ENCODE measurements around the gene SUSD3.

DNA sequence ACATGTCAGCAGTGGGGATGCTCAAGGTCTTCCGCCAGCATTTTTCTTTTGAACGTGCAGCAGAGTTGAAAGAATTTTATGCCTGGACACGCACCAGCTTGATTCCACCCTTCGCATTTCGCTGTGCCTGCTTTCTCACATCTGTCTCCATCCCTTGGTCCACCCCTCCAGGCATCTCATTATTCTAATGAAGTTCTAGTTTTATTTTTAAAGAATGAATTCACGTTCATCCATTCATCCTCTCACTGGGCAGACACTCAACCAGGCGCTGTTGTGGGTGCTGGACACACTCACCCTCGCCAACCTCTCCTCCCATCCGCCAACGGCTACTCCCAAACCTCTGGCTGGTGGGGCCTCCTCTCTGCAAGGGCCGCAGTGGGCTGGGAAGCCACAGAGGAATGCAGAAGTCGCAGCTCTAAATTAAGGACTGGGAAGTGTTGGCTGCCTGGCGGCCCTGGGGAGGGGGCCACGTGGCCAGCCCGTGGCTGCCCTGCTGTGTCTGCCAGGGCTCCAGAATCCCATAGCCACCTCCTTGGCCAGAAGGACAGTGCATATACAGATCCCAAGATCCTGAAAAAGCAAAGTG is 6.7 kb downstream of the SUSD3 start:
- TF ChIP-seq ZNF263 (CRISPR knock-in tag; IDR thresholded peaks at IDR 0.05; ENCODE audit: low read depth) (no peak), HMGA2 (CRISPR knock-in tag; IDR thresholded peaks at IDR 0.05) (no peak), TCF7 (CRISPR knock-in tag; IDR thresholded peaks at IDR 0.05; ENCODE audit: low read depth) (no peak), ZNF138 (CRISPR knock-in tag; conservative IDR thresholded peaks at IDR 0.05) (no peak), NR2C2 (CRISPR knock-in tag; IDR thresholded peaks at IDR 0.05) (no peak)
- TF ChIP-seq, protein P1, sequence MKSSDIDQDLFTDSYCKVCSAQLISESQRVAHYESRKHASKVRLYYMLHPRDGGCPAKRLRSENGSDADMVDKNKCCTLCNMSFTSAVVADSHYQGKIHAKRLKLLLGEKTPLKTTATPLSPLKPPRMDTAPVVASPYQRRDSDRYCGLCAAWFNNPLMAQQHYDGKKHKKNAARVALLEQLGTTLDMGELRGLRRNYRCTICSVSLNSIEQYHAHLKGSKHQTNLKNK (CRISPR knock-in tag; IDR thresholded peaks at IDR 0.05): no peak
- TF ChIP-seq, protein P2, sequence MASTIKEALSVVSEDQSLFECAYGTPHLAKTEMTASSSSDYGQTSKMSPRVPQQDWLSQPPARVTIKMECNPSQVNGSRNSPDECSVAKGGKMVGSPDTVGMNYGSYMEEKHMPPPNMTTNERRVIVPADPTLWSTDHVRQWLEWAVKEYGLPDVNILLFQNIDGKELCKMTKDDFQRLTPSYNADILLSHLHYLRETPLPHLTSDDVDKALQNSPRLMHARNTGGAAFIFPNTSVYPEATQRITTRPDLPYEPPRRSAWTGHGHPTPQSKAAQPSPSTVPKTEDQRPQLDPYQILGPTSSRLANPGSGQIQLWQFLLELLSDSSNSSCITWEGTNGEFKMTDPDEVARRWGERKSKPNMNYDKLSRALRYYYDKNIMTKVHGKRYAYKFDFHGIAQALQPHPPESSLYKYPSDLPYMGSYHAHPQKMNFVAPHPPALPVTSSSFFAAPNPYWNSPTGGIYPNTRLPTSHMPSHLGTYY (CRISPR knock-in tag; IDR thresholded peaks at IDR 0.05): no peak
- TF ChIP-seq, protein P3, sequence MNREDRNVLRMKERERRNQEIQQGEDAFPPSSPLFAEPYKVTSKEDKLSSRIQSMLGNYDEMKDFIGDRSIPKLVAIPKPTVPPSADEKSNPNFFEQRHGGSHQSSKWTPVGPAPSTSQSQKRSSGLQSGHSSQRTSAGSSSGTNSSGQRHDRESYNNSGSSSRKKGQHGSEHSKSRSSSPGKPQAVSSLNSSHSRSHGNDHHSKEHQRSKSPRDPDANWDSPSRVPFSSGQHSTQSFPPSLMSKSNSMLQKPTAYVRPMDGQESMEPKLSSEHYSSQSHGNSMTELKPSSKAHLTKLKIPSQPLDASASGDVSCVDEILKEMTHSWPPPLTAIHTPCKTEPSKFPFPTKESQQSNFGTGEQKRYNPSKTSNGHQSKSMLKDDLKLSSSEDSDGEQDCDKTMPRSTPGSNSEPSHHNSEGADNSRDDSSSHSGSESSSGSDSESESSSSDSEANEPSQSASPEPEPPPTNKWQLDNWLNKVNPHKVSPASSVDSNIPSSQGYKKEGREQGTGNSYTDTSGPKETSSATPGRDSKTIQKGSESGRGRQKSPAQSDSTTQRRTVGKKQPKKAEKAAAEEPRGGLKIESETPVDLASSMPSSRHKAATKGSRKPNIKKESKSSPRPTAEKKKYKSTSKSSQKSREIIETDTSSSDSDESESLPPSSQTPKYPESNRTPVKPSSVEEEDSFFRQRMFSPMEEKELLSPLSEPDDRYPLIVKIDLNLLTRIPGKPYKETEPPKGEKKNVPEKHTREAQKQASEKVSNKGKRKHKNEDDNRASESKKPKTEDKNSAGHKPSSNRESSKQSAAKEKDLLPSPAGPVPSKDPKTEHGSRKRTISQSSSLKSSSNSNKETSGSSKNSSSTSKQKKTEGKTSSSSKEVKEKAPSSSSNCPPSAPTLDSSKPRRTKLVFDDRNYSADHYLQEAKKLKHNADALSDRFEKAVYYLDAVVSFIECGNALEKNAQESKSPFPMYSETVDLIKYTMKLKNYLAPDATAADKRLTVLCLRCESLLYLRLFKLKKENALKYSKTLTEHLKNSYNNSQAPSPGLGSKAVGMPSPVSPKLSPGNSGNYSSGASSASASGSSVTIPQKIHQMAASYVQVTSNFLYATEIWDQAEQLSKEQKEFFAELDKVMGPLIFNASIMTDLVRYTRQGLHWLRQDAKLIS (CRISPR knock-in tag; IDR thresholded peaks at IDR 0.05; ENCODE audit: borderline replicate concordance): no peak
- TF ChIP-seq, protein P4, sequence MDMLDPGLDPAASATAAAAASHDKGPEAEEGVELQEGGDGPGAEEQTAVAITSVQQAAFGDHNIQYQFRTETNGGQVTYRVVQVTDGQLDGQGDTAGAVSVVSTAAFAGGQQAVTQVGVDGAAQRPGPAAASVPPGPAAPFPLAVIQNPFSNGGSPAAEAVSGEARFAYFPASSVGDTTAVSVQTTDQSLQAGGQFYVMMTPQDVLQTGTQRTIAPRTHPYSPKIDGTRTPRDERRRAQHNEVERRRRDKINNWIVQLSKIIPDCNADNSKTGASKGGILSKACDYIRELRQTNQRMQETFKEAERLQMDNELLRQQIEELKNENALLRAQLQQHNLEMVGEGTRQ (CRISPR knock-in tag; IDR thresholded peaks at IDR 0.05): no peak
- TF ChIP-seq, protein P5, sequence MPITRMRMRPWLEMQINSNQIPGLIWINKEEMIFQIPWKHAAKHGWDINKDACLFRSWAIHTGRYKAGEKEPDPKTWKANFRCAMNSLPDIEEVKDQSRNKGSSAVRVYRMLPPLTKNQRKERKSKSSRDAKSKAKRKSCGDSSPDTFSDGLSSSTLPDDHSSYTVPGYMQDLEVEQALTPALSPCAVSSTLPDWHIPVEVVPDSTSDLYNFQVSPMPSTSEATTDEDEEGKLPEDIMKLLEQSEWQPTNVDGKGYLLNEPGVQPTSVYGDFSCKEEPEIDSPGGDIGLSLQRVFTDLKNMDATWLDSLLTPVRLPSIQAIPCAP (CRISPR knock-in tag; IDR thresholded peaks at IDR 0.05): no peak
